Right ventricle myocardium superior (tissue), 1 donor: ENCODE results near the gene DCTN4. TPM values are rescaled to one million over a fixed set of nuclear protein-coding genes. Genes with fewer than 3 reads are reported as not detected.
A peak's percentile ranks its signal among the peaks of the same experiment; 100 is the strongest.

Source experiments
- ATAC-seq: fragments of 200-7000 bp; cut with Tn5 transposase; one replicate; pipeline ENCODE4 v1.9.1; 2020; ENCODE audit warnings: mild to moderate bottlenecking; ENCODE audit not compliant: poor library complexity
- DNase-seq: peaks from one replicate; pipeline ENCODE4 v3.0.0-alpha.2; 2020
- intact Hi-C: fragments of 100-400 bp; cut with DNase I; formaldehyde crosslinking; loops from one replicate; pipeline ENCODE4 v1.11.2; 2022
- total RNA-seq: library from RNA; stranded (reverse); fragmentation: NEBNext Ultra II Directional; extraction: Animal tissue kit (Norgen Biotek cat#: 25700); gene quantifications from one replicate; pipeline ENCODE4 v1.2.1, GENCODE V29; 2021
- donor health status: DM: no; HTN: yes; CAD: no; lungs with severe emphysema.

The DCTN4 gene
- total RNA-seq, 1 donor from 2014 or later = 45.2 TPM

DNA sequence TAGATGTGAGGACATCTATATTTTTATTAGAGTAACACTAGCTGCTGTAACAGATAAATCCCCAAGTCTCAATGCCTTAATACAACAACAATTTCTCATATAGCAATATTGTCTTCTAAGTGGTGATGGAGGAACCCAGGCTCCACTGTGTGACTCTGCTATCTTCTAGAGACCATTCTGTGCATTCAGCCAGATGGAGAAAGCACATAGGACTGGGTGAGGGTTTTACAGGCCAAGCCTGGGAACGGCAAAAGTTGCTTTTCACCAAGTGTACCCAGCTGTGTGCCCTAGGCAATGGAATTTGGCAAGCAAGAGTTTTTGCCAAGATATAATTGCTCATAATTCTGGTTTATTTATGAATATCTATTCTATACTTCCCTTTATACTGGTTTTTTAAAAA is 69.7 kb downstream of the DCTN4 start:
- intact Hi-C loops = no loop called here
- DNase-seq (no peak), ATAC-seq (no peak)

DNA sequence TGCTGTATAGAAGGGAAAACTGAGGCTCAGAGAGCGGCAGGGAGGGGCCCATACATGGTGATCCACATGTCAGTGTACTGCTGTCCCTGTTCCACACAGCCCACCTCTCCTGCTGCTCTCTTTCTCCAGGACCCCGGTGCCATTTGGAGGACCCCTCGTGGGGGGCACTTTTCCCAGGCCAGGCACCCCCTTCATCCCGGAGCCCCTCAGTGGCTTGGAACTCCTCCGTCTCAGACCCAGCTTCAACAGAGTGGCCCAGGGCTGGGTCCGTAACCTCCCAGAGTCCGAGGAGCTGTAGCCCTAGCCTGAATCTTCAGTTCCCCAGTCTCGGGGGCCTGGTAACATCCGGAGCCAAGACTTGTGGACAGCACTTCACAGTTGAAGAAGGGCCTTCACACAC is 82.2 kb downstream of the DCTN4 start:
- intact Hi-C loops = no loop called here
- ATAC-seq = no peak
- no peak for DNase-seq

DNA sequence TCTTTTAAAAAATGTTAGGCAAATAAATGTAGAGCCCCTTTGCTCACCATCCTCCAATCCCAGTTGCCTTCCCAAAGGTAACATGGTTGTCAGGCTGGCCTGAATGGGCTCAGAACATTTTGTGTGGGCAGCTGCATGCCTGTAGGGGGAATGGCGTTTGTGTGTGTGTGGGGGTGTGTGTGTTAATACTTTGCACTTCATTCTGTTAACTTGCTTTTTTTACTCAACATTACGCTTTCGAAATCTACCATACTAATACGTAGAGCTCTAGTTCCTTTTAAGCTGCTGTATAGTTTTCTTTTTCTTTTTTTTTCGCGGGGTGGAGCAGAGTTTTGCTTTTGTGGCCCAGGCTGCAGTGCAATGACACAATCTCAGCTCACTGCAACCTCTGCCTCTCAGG is 83.7 kb downstream of the DCTN4 start:
- no peak for DNase-seq
- no peak for ATAC-seq

DNA sequence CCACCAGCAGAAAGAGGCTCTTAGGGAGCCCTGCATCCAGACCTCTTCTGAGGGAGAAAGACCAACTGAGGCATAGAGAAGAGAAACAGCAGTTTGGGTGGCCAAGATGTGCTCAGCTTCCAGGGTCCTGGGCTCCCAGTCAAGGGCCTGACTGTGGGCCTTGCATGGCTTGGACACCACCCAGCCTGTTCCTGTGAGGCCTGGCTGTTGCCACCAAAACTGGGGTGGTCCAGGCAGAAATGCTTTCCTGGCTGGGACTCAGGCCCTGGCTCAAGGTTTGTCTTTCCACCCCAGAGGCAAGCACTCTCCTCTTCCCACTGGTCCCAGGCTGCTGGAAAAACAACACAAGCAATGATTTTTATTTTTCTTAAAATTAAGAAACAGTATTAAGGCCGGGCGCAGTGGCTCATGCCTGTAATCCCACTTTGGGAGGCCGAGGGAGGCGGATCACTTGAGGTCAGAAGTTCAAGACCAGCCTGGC is 84.4 kb downstream of the DCTN4 start:
- ATAC-seq (peak; percentile 53), DNase-seq (peak; percentile 80)
- intact Hi-C loops = no loop called here

More for the DNA sequence above, 83.7 kb downstream of the DCTN4 start:
- intact Hi-C loops = no loop called here

DNA sequence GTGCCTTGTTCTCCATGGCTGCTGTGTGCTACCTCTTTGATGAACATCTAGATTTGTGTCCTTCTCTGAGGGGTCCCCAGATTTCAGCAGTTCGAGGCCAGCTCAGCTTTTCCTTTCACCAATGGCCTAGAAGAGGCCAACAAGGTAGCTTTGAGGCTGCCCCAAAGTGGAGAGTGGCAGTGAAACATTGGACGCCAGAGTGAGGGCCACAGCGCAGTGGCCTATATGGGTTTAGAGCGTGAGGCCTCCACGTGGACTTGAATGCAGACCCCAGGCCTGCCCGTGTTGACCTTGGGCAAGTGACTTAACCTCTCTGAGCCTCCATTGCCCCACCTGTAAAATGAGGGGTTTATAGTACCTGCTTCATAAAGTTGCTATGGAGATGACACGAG is 85.9 kb downstream of the DCTN4 start:
- DNase-seq (no peak), ATAC-seq (no peak)
- intact Hi-C loops = no loop called here

DNA sequence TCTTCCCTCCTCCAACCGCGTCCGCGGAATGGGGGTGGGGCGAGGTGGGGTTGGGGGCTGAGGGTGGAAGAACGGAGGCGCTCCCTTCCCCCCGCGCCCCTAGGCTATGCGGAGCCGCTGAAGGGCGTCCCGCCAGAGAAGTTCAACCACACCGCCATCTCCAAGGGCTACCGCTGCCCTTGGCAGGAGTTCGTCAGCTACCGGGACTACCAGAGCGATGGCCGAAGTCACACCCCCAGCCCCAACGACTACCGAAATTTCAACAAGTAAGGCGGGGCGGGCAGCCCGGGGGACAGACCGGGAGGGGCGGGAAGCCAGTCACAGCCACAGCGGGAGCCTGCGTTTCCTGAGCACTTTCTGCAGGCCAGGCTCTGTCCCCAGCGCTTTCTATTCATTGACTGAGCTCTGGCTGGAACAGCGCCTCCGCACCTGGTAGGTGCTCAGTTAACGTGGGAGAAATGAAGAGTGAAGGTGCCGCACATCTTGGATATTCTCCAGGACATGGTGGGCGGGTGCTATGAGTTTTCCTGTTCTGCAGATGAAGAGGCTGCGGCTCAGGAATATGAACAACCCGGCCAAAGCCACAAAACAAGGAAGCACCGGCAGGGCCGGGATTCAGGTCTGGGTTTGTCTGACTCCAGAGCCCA is 86.5 kb downstream of the DCTN4 start:
- DNase-seq (peak; percentile 67), ATAC-seq (peak; percentile 29)
- intact Hi-C loops = no loop called here

DNA sequence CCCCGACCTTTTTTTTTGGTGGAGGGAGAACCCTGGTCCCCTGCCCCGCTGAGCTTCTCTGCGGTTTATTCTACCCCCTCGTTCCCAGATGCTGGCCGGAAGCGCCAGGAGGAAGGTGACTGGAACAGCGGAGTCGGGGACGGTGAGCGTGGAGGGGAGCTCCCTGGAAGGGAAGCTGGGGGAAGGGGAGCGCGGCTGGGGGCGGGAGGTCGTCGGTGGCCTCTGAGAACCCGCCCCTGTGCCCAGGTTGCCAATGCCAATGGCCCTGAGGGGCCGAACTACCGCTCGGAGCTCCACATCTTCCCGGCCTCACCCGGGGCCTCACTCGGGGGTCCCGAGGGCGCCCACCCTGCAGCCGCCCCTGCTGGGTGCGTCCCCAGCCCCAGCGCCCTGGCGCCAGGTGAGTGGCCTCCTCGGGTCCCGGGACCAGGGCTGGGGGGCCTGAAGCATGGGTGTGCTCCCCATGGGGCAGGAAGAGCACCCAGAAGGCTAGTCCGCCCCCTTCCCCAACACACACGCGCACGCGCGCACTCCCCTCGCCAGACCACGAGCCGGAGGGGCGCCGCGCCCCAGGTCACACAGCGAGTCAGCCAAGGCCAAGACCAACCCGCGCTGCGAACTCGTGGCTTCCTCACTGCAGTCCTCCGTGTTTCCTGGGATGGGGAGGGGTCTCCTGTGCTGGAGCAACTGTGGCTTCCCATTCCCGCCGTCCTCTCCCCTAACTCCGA is 87.1 kb downstream of the DCTN4 start:
- intact Hi-C loops = no loop called here
- DNase-seq (no peak), ATAC-seq (peak; percentile 19)

DNA sequence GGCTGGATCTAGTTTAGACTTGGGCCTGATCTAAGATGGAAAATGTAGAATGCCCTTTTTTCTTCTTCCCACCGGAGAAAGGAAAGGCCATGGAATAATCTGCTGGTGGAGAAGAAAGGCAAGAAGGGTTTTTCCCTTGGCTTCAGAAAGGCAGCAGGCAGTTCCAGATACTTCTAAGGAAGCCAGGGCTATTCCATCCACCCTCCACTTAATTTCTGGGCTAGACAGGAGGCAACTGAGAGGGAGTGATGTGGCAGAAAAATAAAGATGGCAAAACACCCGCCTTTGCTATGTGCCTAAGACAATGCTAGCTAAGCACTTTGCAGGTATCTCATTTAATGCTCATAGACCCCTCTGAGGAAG is 87.9 kb downstream of the DCTN4 start:
- ATAC-seq (no peak), DNase-seq (no peak)
- intact Hi-C loops = no loop called here

DNA sequence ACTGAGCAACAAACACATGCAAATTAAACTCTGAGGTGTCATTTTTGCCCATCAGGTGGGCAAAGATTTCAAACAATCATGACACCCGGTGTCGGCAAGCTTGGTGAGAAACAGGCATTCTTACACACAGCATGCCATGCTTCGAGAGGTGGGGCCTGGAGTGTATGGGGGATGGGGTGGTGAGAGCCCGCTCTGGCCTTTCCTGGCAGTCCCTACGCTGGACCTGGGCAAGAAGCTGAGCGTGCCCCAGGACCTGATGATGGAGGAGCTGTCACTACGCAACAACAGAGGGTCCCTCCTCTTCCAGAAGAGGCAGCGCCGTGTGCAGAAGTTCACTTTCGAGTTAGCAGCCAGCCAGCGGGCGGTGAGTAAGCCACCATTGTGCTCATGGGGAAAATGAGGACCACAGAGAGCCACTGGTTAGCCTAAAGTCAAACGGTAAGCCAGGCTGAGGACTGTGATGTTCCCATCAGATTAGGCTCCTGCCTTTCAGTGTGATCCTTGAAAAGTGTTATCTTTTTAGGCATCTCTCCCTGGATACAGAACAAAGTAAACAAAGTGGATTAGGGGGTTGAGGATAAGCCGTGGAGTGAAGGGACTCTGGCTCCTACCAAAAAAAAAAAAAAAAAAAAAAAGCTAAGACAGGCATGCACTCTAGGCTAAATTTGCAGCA is 88.4 kb downstream of the DCTN4 start:
- no peak for ATAC-seq
- DNase-seq = no peak
- intact Hi-C loops = no loop called here

DNA sequence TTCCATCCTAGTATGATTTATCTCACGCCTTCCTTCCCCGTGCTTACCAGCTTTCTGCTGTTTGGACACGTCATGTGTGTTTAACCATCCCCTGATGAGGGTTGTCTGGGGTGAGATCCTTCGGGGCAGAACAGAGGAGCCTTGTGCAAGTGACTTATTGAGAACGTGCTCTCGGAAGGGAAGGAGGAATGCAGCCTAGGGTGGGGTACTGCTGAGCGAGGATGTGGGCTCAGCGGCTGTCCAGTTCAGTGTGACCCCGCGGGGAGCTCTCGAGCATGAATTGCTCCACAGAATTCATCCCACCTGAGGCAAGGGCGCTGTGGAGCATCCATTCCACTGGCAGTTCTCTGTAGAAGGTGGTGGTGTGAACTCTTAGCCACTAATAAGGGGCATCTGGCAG is 93.8 kb downstream of the DCTN4 start:
- no peak for DNase-seq
- ATAC-seq = no peak
- intact Hi-C loops = no loop called here

DNA sequence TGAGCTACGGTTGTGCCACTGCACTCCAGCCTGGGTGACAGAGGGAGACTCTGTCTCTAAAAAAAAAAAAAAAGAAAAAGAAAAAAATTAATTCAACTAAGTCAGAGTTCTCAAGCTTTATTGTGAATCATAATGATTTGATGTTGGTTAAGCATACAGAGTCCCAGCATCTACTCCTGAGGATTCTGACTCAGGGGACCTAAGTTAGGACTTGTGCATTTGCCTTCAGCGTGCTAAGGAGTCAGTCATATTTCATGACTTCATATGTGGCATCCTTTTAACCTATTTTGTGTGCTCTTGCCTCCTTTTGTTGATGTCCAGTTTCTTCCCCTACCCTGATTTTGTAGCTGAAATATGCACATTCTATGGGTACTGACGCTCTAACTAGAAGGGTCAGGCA is 94.9 kb downstream of the DCTN4 start:
- intact Hi-C loops = no loop called here
- DNase-seq (no peak), ATAC-seq (no peak)

DNA sequence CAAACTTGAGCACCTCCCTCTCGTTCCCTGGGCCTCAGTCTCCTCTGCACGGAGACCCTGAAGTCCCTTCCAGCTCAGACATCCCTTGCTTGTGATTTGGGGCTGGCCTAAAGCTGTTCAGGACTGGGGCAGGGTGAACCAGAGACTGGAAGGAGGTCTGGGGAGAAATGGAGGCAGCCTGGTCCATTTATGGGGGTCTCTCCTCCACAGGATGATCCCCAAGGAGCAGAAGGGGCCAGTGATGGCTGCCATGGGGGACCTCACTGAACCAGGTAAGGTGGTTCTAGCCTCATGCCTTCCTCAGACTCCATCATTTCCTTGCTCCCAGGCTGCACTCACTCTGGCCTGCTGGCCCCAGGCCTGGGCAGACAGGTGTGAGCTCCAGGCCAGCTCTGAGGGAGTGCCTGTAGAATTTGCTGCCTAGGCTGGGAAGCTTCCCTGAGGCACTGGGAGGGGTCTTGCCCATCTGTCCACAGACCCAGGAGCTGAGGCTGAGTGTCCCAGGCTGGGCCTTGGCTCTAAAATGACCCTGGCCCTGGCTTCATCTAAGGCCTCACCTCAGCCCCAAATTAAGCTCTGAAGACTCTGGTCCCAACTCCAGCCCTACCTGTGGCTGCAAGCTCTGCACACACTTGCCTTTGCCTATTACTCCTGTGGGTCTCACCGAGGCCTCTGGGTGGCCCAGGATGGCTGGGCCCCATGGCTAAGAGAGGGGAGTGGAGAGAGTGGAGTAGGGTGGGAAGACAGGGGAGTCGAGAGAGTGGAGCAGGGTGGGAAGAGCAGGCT is 95.9 kb downstream of the DCTN4 start:
- intact Hi-C loops = no loop called here
- ATAC-seq = no peak
- no peak for DNase-seq

DNA sequence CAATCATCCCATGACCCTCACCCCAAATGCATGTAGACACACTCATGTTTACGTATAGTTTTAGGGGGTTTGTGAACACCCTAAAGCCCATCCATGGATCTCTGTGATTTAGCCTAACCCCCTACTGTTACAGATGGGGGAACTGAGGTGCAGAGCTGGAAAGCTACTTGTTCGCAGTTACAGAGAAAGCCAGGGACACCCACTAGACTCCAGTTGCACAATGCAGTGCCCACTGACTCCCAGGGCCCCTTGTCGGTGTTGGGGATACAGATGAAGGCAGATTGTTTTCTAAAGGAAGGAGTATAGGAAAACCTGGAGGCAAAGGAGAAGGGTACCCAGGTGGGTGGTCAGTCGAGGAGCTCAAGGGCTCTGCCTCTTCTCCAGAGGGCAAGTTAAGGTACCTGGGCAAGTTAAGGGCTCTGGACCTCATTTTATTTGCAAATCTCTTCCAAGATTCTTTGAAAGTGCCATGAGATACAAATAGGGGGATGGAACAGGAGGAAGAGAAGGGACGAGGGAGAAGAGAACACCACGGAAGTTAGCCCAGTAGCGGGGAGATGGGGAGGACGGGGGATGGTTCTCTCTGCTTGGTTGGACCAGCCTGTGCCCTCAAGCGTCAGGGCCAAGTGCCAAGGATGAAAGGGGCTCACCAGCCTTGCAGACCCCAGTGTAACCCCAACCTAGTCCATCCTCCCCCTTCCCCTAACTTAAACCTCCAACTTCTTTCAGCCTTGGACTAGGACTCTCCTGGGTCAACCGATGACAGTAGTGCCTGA is 96.8 kb downstream of the DCTN4 start:
- ATAC-seq (no peak), DNase-seq (no peak)
- intact Hi-C loops = no loop called here

DNA sequence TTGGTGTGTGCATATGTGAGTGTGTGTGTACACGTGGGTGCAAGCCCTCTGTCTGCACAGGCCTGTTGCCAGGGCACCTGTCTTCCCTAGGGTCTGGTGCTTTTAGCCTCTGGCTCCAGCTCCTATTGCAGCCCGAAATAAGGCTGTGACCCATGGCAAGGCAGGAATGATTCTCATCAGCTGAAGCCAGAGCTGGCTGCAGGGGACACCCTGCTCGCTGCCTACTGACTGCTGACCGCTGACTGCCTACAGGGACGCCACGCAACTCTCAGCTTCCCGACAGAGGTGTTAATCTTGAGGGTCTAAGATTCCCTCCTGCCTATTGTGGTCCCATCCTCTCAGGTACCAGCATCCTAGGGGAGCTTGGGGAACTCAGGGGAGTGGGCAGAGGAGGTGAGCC is 97.7 kb downstream of the DCTN4 start, which contains the start of gene MYOZ3:
Gene MYOZ3, plus strand, starts transcription at position 166 of the 400 bp plus-strand sequence. CDS start 1,691 bp downstream, outside the sequence.
- ATAC-seq = no peak
- no peak for DNase-seq
- intact Hi-C loops = no loop called here

DNA sequence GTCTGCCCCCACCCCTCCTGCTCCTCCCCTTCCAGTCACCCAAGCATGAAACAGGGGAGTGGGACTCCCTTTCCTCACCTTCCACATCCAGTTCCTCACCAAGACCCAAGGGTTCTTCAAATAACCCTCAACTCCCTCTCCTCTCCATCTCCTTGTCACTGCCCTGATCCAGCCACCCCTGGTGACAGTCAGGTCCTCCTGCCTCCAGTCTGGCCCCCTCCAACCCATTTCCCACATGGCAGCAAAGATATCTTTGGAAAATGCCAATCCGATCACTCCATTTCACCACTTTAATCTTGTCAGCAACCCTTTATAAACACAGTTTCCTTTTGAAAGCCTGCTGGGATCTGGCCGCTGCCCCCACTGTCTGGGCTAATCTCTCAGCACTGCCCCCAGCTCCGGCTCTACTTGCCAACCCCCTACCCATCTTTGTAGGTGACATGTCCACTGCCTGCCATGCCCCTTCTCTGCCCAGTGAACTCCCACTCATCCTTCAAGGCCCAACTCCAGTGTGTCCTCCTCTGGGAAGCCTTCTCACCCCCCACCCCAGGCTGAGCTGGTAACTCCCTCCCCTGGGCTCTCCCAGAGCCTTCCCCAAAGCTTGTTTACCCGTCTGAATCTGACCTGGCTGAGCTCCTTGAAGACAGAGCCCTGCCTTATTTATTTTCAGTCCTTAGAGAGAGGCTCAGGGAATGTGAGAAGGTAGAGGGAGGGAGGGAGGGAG is 98.5 kb downstream of the DCTN4 start:
- DNase-seq (no peak), ATAC-seq (no peak)
- intact Hi-C loops = no loop called here

DNA sequence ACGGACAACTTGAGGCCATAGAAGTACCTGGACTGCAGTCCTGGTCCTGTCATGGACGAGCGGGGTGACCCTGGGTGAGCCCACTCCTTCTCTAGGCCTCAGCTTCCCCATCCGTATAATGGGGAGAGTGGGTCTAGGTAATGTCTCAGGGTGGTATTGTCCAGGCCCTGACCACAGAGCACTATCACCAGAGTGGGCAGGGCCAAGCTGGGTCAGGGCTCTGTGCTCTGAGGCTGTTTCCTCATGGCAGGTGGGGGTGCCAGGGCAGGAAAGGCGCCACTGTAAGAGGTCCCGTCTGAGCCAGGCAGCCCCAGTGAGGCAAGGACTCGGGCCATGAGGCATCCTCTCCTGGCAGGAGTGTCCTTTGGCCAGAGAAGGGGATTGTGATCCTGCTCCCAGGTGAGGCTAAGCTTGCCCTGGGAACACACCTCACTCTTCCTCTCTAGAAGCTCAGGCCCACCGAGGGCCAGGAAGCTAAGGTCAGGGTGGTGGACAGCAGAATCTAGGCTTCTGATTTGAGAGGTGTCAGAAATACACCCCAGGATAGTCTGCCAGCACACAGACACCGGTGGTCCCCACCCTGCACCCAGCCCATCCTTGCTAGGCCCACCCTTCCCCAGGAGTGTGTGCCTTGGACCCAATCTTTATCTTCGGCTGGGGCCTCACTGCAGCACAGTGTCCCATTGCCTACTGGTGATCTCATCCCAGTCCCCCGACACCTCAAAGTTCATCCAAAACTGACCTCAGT is 99.3 kb downstream of the DCTN4 start:
- ATAC-seq (no peak), DNase-seq (no peak)
- intact Hi-C loops = loop anchor here (5.0 kb wide), 1 partner anchor 72 kb away; no protein-coding TSS in a partner anchor

DNA sequence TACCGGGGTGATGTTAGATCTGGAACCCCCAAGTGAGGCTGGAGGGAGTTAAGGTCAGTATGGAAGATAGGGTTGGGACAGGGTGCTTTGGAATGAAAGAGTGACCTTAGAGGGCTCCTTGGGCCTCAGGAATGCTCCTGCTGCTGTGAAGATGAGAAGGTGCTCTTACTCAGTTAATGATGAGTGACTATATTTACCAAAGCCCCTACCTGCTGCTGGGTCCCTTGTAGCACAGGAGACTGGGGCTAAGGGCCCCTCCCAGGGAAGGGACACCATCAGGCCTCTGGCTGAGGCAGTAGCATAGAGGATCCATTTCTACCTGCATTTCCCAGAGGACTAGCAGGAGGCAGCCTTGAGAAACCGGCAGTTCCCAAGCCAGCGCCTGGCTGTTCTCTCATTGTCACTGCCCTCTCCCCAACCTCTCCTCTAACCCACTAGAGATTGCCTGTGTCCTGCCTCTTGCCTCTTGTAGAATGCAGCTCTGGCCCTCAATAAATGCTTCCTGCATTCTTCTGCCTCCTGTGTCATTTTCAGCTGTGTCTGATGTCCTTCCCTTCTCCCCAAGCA is 100.0 kb downstream of the DCTN4 start:
- no peak for DNase-seq
- intact Hi-C loops = loop anchor here (5.0 kb wide), 1 partner anchor 71 kb away; no protein-coding TSS in a partner anchor
- no peak for ATAC-seq
